Raji (cell line): ENCODE data around the gene ANKS1B.

Experiments used
- POLR2A ChIP-seq: IDR thresholded peaks from 2 replicates; pipeline ENCODE4 v1.6.1; 2011; ENCODE audit warnings: low read depth, low read length, control low read depth; ENCODE audit not compliant: insufficient read depth

ANKS1B gene

GRCh38 chr12:99153293-99153692 lies 831.4 kb downstream of the ANKS1B start:
- TF ChIP-seq POLR2A: no peak

GRCh38 chr12:99152337-99152736 lies 832.4 kb downstream of the ANKS1B start:
- no peak for TF ChIP-seq POLR2A

- no peak for TF ChIP-seq POLR2A
These were observed 833.0 kb downstream of the ANKS1B start for GRCh38 chr12:99151744-99152143.

GRCh38 chr12:99147130-99147529 lies 837.6 kb downstream of the ANKS1B start:
- no peak for TF ChIP-seq POLR2A

GRCh38 chr12:99146730-99147129 lies 838.0 kb downstream of the ANKS1B start:
- TF ChIP-seq POLR2A: no peak

GRCh38 chr12:99146185-99146584 lies 838.6 kb downstream of the ANKS1B start:
- no peak for TF ChIP-seq POLR2A

- TF ChIP-seq POLR2A: no peak
These were observed 842.1 kb downstream of the ANKS1B start for GRCh38 chr12:99142651-99143050.

- no peak for TF ChIP-seq POLR2A
These were observed 844.6 kb downstream of the ANKS1B start for GRCh38 chr12:99140017-99140720.

GRCh38 chr12:99138393-99138792 lies 846.3 kb downstream of the ANKS1B start:
- no peak for TF ChIP-seq POLR2A

- no peak for TF ChIP-seq POLR2A
These were observed 847.4 kb downstream of the ANKS1B start for GRCh38 chr12:99137124-99137855.

- no peak for TF ChIP-seq POLR2A
These were observed 848.2 kb downstream of the ANKS1B start for GRCh38 chr12:99136516-99136915.

GRCh38 chr12:99135376-99135775 lies 849.4 kb downstream of the ANKS1B start:
- TF ChIP-seq POLR2A: no peak

- TF ChIP-seq POLR2A: no peak
These were observed 851.3 kb downstream of the ANKS1B start for GRCh38 chr12:99133401-99133800.

GRCh38 chr12:99131751-99132199 lies 853.0 kb downstream of the ANKS1B start:
- TF ChIP-seq POLR2A: no peak

GRCh38 chr12:99130808-99131553 lies 853.8 kb downstream of the ANKS1B start:
- TF ChIP-seq POLR2A: no peak

- no peak for TF ChIP-seq POLR2A
These were observed 856.4 kb downstream of the ANKS1B start for GRCh38 chr12:99128246-99128802.

GRCh38 chr12:99122959-99123358 lies 861.8 kb downstream of the ANKS1B start:
- TF ChIP-seq POLR2A: no peak
